Natural killer cell (primary cell): Measurements from ENCODE around the gene C1RL. TPM values are rescaled to one million over a fixed set of nuclear protein-coding genes. Genes with fewer than 3 reads are reported as not detected.

Experiments
- ATAC-seq, 3 donors: fragments of 150-1000 bp in 2 of 3; fragments of 200-7000 bp in 1 of 3; cut with Tn5 transposase; 1 replicate in 1 of 3; 2 replicates in 2 of 3; pipeline ENCODE4 v1.10.0; 2021; ENCODE audit warnings: mild to moderate bottlenecking in 2 of 3, moderate library complexity in 2 of 3
- DNase-seq, 2 donors: peaks; one replicate each; pipeline versions ENCODE4 v3.0.0 to v3.0.0-alpha.2; 2013 to 2021; ENCODE audit warnings: mixed read lengths in 1 of 2
- H3K27ac ChIP-seq: one replicate; pipeline ENCODE4 v1.5.1; 2013; ENCODE audit warnings: mild to moderate bottlenecking, low read length
- H3K27me3 ChIP-seq: one replicate; pipeline ENCODE4 v1.6.1; 2013; ENCODE audit warnings: low read length; ENCODE audit not compliant: control insufficient read depth, insufficient read depth
- H3K36me3 ChIP-seq: one replicate; pipeline ENCODE4 v1.6.1; 2013; ENCODE audit warnings: low read length; ENCODE audit not compliant: control insufficient read depth, insufficient read depth
- H3K4me1 ChIP-seq: one replicate; pipeline ENCODE4 v1.6.1; 2013; ENCODE audit warnings: low read length; ENCODE audit not compliant: control insufficient read depth, insufficient read depth
- H3K4me3 ChIP-seq: one replicate; pipeline ENCODE4 v1.5.1; 2013; ENCODE audit warnings: low read length
- H3K9me3 ChIP-seq: one replicate; pipeline ENCODE4 v1.6.1; 2013; ENCODE audit warnings: low read length; ENCODE audit not compliant: control insufficient read depth, insufficient read depth
- H3K27ac Mint-ChIP-seq, 2 donors: one replicate each; pipeline ENCODE4 v1.8.0; 2022; ENCODE audit warnings: mild to moderate bottlenecking in 2 of 2, mixed read lengths in 2 of 2, moderate library complexity in 1 of 2
- H3K27me3 Mint-ChIP-seq, 2 donors: one replicate each; pipeline ENCODE4 v1.8.0; 2022; ENCODE audit warnings: low read depth in 2 of 2, mixed read lengths in 2 of 2
- H3K36me3 Mint-ChIP-seq: one replicate; pipeline ENCODE4 v1.8.0; 2022; ENCODE audit warnings: mixed read lengths
- H3K4me1 Mint-ChIP-seq, 2 donors: one replicate each; pipeline ENCODE4 v1.8.0; 2022; ENCODE audit warnings: mixed read lengths in 2 of 2
- H3K4me3 Mint-ChIP-seq: one replicate; pipeline ENCODE4 v1.8.0; 2022; ENCODE audit warnings: mild to moderate bottlenecking, moderate library complexity, mixed read lengths
- H3K9me3 Mint-ChIP-seq, 2 donors: one replicate each; pipeline ENCODE4 v1.8.0; 2022; ENCODE audit warnings: mixed read lengths in 2 of 2
- WGBS: methylation state at CpG from one replicate; pipeline ENCODE4 v1.1.7; 2013; ENCODE audit warnings: missing lambda C conversion rate; ENCODE audit not compliant: insufficient coverage; 5-methylcytosine and 5-hydroxymethylcytosine counted together
- intact Hi-C: fragments of 100-400 bp; cut with micrococcal nuclease; formaldehyde crosslinking; loops from one replicate; pipeline ENCODE4 v1.14.2; 2022
- total RNA-seq, 4 donors: library from RNA; stranded (reverse); fragments of 120-200 nt in 1 of 4; gene quantifications; one replicate each; pipeline versions ENCODE4 v1.2.3 to v1.2.4, GENCODE V29; 2013 to 2022
- TF ChIP-seq, protein P1 (sequence below): fragments of 200-600 bp; IDR thresholded peaks from one replicate; pipeline ENCODE4 v1.8.0; 2022; ENCODE audit warnings: antibody characterized with exemption

C1RL gene
- total RNA-seq, 3 donors from 2014 or later (not counting 1 experiment from before 2014, with no cell fraction given) = 29.1 to 35.5 (median 31.0) TPM

DNA sequence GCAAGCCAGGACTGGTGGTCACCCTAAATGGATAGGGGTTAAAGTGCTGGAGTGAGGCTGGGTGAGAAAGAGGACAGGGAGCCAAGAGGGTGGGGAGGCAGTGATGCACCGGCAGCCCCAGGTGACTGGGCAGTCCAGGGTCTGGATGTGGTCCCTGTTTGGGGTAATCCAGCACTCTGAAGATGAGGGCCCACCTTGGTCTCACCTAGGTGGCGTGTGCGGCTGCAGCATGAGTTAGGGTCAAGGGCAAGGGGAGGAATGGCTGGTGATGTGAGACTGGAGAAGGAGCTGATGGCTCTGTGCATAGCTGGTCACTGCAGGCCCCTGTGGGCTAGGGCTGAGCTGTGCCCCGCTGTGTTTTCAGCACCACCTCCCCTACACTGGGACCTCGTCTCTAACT is 1.6 kb upstream of the C1RL start:
- WGBS = 92% methylated on average over 5 of the region's 5 CpGs
- TF ChIP-seq, protein P1, sequence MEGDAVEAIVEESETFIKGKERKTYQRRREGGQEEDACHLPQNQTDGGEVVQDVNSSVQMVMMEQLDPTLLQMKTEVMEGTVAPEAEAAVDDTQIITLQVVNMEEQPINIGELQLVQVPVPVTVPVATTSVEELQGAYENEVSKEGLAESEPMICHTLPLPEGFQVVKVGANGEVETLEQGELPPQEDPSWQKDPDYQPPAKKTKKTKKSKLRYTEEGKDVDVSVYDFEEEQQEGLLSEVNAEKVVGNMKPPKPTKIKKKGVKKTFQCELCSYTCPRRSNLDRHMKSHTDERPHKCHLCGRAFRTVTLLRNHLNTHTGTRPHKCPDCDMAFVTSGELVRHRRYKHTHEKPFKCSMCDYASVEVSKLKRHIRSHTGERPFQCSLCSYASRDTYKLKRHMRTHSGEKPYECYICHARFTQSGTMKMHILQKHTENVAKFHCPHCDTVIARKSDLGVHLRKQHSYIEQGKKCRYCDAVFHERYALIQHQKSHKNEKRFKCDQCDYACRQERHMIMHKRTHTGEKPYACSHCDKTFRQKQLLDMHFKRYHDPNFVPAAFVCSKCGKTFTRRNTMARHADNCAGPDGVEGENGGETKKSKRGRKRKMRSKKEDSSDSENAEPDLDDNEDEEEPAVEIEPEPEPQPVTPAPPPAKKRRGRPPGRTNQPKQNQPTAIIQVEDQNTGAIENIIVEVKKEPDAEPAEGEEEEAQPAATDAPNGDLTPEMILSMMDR = no peak
- H3K27me3 Mint-ChIP-seq = no peaks in the 10 kb centered on the region
- no peak overlapping the region for H3K27ac Mint-ChIP-seq
- Histone ChIP-seq H3K27me3 (no peaks in the 10 kb centered on the region), H3K4me3 (no peak overlapping the region), H3K27ac (no peak overlapping the region), H3K36me3 (peaks cover 13% of the 10 kb centered on the region), H3K4me1 (peaks cover 29% of the 10 kb centered on the region), H3K9me3 (no peaks in the 10 kb centered on the region)
- intact Hi-C loops = no loop called here
- ATAC-seq (no peak), DNase-seq (no peak)
- no peak overlapping the region for H3K4me3 Mint-ChIP-seq
- peaks cover 36 to 40% of the 10 kb centered on the region in 2 donors for H3K4me1 Mint-ChIP-seq
- H3K9me3 Mint-ChIP-seq = peaks cover 2 to 3% of the 10 kb centered on the region in 2 donors
- H3K36me3 Mint-ChIP-seq = peaks cover 9% of the 10 kb centered on the region

- Histone ChIP-seq H3K4me1 (peaks cover 29% of the 10 kb centered on the region), H3K4me3 (no peak overlapping the region), H3K36me3 (peaks cover 5% of the 10 kb centered on the region), H3K27ac (no peak overlapping the region), H3K27me3 (no peaks in the 10 kb centered on the region), H3K9me3 (no peaks in the 10 kb centered on the region)
- Mint-ChIP-seq H3K27ac (peak overlapping the region; percentile 84 to 96), H3K4me1 (peaks cover 39 to 44% of the 10 kb centered on the region in 2 donors), H3K4me3 (peak overlapping the region; percentile 92), H3K27me3 (no peaks in the 10 kb centered on the region), H3K36me3 (peaks cover 13% of the 10 kb centered on the region), H3K9me3 (peaks cover 2 to 5% of the 10 kb centered on the region in 2 donors)
- WGBS = 80% methylated on average over 5 of the region's 5 CpGs
- TF ChIP-seq, protein P1 = no peak
- no peak for DNase-seq
- no peak for ATAC-seq
- intact Hi-C loops = loop anchor here (1.0 to 5.0 kb wide), 2 partner anchors 92 to 185 kb away; partner anchors contain the start of gene LPCAT3
Observed at GRCh38 chr12:7109572-7109920, 532 bp upstream of the C1RL start.

DNA sequence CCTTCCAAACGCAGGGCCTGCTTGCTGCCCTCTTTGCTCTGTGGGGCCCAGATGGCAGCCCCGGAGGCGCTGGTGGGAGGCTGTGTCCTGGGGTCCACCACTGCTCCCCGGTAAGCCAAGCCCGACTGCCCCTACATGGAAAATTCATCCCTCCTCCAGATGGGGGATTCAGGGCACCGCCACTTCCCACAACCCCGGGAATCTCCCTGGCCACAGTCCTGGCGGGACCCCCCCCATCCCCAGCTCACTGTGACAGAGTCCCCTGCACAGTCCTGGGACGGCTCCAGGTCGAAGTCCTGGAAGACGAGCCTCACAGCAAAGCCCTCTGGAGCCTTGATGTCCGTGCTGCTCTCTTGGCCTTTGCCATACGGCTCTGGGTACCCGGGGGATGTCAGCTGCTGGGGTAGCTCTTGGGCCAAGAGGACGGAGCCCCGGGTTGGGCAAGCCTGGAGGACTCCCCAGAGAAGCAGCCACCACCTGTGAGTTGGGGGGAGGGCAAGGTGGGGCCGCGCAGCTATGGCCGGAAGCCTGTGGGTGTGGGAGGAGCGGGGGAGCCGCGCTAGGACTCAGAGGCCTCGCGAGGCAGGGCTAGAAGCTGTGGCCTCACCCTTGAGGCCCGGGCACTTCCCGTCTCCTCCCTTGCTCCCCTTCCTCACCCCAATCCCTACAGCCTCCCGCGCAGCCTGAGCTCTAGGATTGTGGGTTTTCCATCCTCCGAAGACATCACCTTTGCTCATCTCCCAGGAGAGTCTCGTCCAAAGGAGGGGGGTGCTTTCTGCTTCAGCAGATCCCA is 815 bp downstream of the C1RL start:
- peak; percentile 87 to 90 (median 89) for ATAC-seq
- intact Hi-C loops = loop anchor here (5.0 kb wide), 1 partner anchor 91 kb away; the partner anchor contains the start of gene LPCAT3
- Histone ChIP-seq H3K27ac (peak overlapping the region; percentile 72), H3K4me3 (peak overlapping the region; percentile 65), H3K4me1 (peaks cover 24% of the 10 kb centered on the region), H3K36me3 (no peaks in the 10 kb centered on the region), H3K9me3 (no peaks in the 10 kb centered on the region), H3K27me3 (no peaks in the 10 kb centered on the region)
- peaks cover 13% of the 10 kb centered on the region for H3K36me3 Mint-ChIP-seq
- 3% methylated on average over 29 of the region's 30 CpGs for WGBS
- H3K4me3 Mint-ChIP-seq = peak overlapping the region; percentile 92
- H3K27ac Mint-ChIP-seq = peak overlapping the region; percentile 84 to 96
- peaks cover 2 to 5% of the 10 kb centered on the region in 2 donors for H3K9me3 Mint-ChIP-seq
- H3K4me1 Mint-ChIP-seq = peaks cover 44 to 50% of the 10 kb centered on the region in 2 donors
- TF ChIP-seq, protein P1 = no peak
- peak; percentile 53 to 80 for DNase-seq
- no peaks in the 10 kb centered on the region for H3K27me3 Mint-ChIP-seq
